NCI-H1048 (cell line): ENCODE measurements around the gene BRWD1.

Experiments used
- DNase-seq: peaks from one replicate; lab custom pipeline; 2025; lab: John Stamatoyannopoulos, UW

BRWD1 gene

GRCh38 chr21:39313571-39314142 lies at the start of gene BRWD1:
Gene BRWD1, minus strand, starts transcription at chr21:39313632. Its CDS starts 141 bp downstream, at chr21:39313491.
- peak; percentile 76 for DNase-seq

GRCh38 chr21:39362733-39363132 lies 49.3 kb upstream of the BRWD1 start:
- no peak for DNase-seq

- DNase-seq, result no peak
Observed at GRCh38 chr21:39359382-39359781, 46.0 kb upstream of the BRWD1 start.

GRCh38 chr21:39353295-39353694 lies 39.9 kb upstream of the BRWD1 start:
- DNase-seq, result no peak

- DNase-seq, result no peak
Observed at GRCh38 chr21:39350094-39351005, 36.9 kb upstream of the BRWD1 start.

GRCh38 chr21:39349211-39350093 lies 36.0 kb upstream of the BRWD1 start:
- DNase-seq, result peak; percentile 96

GRCh38 chr21:39348355-39349210 lies 35.2 kb upstream of the BRWD1 start, which contains the start of gene HMGN1:
Gene HMGN1, minus strand, starts transcription at chr21:39349088. Its CDS starts 171 bp downstream, at chr21:39348917.
- peak; percentile 56 for DNase-seq

- no peak for DNase-seq
Observed at GRCh38 chr21:39348040-39348354, 34.6 kb upstream of the BRWD1 start.

- DNase-seq, result no peak
Observed at GRCh38 chr21:39347537-39347936, 34.1 kb upstream of the BRWD1 start.

GRCh38 chr21:39346671-39347331 lies 33.4 kb upstream of the BRWD1 start:
- DNase-seq, result no peak

GRCh38 chr21:39346206-39346605 lies 32.8 kb upstream of the BRWD1 start:
- DNase-seq, result no peak

GRCh38 chr21:39345440-39345839 lies 32.0 kb upstream of the BRWD1 start:
- no peak for DNase-seq

- DNase-seq, result no peak
Observed at GRCh38 chr21:39344848-39345247, 31.4 kb upstream of the BRWD1 start.

GRCh38 chr21:39341249-39341923 lies 28.0 kb upstream of the BRWD1 start:
- DNase-seq, result no peak

GRCh38 chr21:39340687-39341086 lies 27.3 kb upstream of the BRWD1 start:
- no peak for DNase-seq

- DNase-seq, result no peak
Observed at GRCh38 chr21:39339231-39339630, 25.8 kb upstream of the BRWD1 start.

- DNase-seq, result no peak
Observed at GRCh38 chr21:39336457-39337008, 23.1 kb upstream of the BRWD1 start.

- no peak for DNase-seq
Observed at GRCh38 chr21:39334611-39335010, 21.2 kb upstream of the BRWD1 start.

GRCh38 chr21:39332175-39332574 lies 18.7 kb upstream of the BRWD1 start:
- DNase-seq, result no peak

GRCh38 chr21:39330001-39330400 lies 16.6 kb upstream of the BRWD1 start:
- DNase-seq, result no peak
